Measurements from ENCODE around the gene CPXM1. TPM values are rescaled to one million over a fixed set of nuclear protein-coding genes. Genes with fewer than 3 reads are reported as not detected.

Gene CPXM1
- polyA plus RNA-seq, 1 donor (not counting 4 experiments of a cell fraction or from before 2014, with no cell fraction given): not detected

DNA sequence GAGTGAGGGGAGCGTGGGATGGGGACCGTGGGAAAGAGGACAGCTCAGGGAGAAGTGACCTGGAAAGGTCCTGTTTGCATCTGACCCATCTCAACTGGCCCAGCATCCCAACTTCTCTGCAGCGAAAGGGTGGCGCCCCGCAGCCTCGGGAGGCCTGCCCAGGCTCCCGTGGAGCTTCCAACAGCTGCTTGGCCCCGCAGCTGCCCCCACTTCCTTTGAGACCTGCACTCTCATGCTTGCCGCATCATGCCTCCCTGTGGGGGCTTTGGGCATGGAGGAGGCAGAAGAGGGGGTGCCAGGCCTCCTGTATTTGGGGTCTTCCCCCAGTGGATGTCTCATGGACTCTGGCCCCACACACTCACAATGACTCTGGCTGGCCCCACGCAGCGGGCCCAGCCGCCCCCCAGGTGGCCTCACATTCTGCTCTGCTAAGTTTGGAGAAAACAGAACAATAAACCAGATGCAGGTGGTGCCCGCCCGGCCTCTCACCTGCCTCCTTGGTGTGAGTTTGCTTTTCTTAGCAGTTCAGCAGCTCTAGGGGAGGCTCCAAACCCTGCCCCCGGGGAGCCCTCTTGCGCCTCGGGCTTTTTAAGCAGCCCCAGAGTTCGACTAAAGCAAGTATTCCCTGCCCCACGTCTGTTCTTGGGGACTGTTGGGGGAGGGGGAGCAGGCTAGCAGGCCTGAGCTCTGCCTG, 40.7 kb downstream of the CPXM1 start:
- peaks cover 36% of the 10 kb centered on the region for H3K27me3 ChIP-seq (ENCODE audit: control insufficient read depth, extremely low read depth, insufficient read depth, low read length)
- H3K4me3 ChIP-seq (ENCODE audit: control insufficient read depth in 2 of 3, extremely low read depth in 1 of 3, insufficient read depth in 2 of 3, low read depth in 1 of 3, low read length in 3 of 3): no peak overlapping the region
- dilution Hi-C loops (cut with MboI; ENCODE audit: extremely low pct_ligation_motif_present, low sequenced_read_pairs): no loop called here

DNA sequence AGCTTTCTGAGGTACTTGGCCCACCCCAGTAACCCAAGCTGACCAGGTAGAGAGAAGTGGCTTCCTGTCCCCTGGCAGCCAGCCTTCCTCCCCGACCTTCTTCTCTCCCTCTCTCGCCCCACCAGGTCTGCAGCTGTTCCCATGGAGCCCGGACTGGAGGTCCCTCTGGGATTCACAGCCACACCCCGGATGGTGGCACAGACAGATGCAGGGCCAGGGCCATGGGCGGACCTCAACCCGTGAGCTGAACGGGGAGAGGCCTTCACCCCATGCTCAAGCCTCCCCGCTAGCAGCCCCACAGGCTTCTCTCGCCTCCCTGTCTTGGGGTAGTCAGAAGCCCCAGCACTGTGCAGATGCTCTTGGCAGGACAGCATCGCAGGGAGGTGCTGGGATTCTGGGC, 41.3 kb downstream of the CPXM1 start:
- Histone ChIP-seq H3K36me3 (ENCODE audit: control insufficient read depth in 2 of 2, extremely low read depth in 1 of 2, insufficient read depth in 2 of 2, low read length in 2 of 2) (no peaks in the 10 kb centered on the region), H3K27me3 (ENCODE audit: control insufficient read depth, extremely low read depth, insufficient read depth, low read length) (peaks cover 43% of the 10 kb centered on the region), H3K9ac (ENCODE audit: control insufficient read depth, extremely low read depth, insufficient read depth, low read length) (no peak overlapping the region), H3K79me2 (ENCODE audit: control insufficient read depth, insufficient read depth, low read length) (no peaks in the 10 kb centered on the region), H3K4me1 (ENCODE audit: control insufficient read depth, extremely low read depth, insufficient read depth, low read length) (no peaks in the 10 kb centered on the region), H3K27ac (ENCODE audit: control insufficient read depth, insufficient read depth, low read length) (no peak overlapping the region), H2AFZ (ENCODE audit: control insufficient read depth, low read length) (no peak overlapping the region), H3K9me3 (ENCODE audit: control insufficient read depth, low read depth, low read length) (no peaks in the 10 kb centered on the region), H3K4me2 (ENCODE audit: control insufficient read depth, extremely low read depth, insufficient read depth, low read depth, low read length) (no peak overlapping the region), H4K20me1 (ENCODE audit: control insufficient read depth, extremely low read depth, insufficient read depth, low read length) (no peaks in the 10 kb centered on the region), H3K4me3 (ENCODE audit: control insufficient read depth in 2 of 3, extremely low read depth in 1 of 3, insufficient read depth in 2 of 3, low read depth in 1 of 3, low read length in 3 of 3) (no peak overlapping the region), H3K9me1 (ENCODE audit: control insufficient read depth, extremely low read depth, insufficient read depth, low read length) (no peaks in the 10 kb centered on the region)
- dilution Hi-C loops (cut with MboI; ENCODE audit: extremely low pct_ligation_motif_present, low sequenced_read_pairs): no loop called here
- no peak for FAIRE-seq
- TF ChIP-seq EZH2 (IDR thresholded peaks at IDR 0.05; ENCODE audit: low read length): no peak
- TF ChIP-seq, protein P1, sequence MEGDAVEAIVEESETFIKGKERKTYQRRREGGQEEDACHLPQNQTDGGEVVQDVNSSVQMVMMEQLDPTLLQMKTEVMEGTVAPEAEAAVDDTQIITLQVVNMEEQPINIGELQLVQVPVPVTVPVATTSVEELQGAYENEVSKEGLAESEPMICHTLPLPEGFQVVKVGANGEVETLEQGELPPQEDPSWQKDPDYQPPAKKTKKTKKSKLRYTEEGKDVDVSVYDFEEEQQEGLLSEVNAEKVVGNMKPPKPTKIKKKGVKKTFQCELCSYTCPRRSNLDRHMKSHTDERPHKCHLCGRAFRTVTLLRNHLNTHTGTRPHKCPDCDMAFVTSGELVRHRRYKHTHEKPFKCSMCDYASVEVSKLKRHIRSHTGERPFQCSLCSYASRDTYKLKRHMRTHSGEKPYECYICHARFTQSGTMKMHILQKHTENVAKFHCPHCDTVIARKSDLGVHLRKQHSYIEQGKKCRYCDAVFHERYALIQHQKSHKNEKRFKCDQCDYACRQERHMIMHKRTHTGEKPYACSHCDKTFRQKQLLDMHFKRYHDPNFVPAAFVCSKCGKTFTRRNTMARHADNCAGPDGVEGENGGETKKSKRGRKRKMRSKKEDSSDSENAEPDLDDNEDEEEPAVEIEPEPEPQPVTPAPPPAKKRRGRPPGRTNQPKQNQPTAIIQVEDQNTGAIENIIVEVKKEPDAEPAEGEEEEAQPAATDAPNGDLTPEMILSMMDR (optimal IDR thresholded peaks at IDR 0.05 in 1 of 3, IDR thresholded peaks at IDR 0.05 in 1 of 3, conservative IDR thresholded peaks at IDR 0.05 in 1 of 3; ENCODE audit: extremely low read depth in 1 of 3, insufficient read depth in 2 of 3, low read length in 3 of 3): no peak
- DNase-seq (ENCODE audit: low read depth, low spot score): no peak

More for the DNA sequence above, 40.7 kb downstream of the CPXM1 start:
- Histone ChIP-seq H3K27ac (ENCODE audit: control insufficient read depth, insufficient read depth, low read length) (no peak overlapping the region), H3K9me1 (ENCODE audit: control insufficient read depth, extremely low read depth, insufficient read depth, low read length) (no peaks in the 10 kb centered on the region), H2AFZ (ENCODE audit: control insufficient read depth, low read length) (no peak overlapping the region), H3K4me1 (ENCODE audit: control insufficient read depth, extremely low read depth, insufficient read depth, low read length) (no peaks in the 10 kb centered on the region), H3K79me2 (ENCODE audit: control insufficient read depth, insufficient read depth, low read length) (no peaks in the 10 kb centered on the region), H3K36me3 (ENCODE audit: control insufficient read depth in 2 of 2, extremely low read depth in 1 of 2, insufficient read depth in 2 of 2, low read length in 2 of 2) (no peaks in the 10 kb centered on the region), H3K9me3 (ENCODE audit: control insufficient read depth, low read depth, low read length) (no peaks in the 10 kb centered on the region), H3K9ac (ENCODE audit: control insufficient read depth, extremely low read depth, insufficient read depth, low read length) (no peak overlapping the region), H3K4me2 (ENCODE audit: control insufficient read depth, extremely low read depth, insufficient read depth, low read depth, low read length) (no peak overlapping the region), H4K20me1 (ENCODE audit: control insufficient read depth, extremely low read depth, insufficient read depth, low read length) (no peaks in the 10 kb centered on the region)
- TF ChIP-seq, protein P1 (optimal IDR thresholded peaks at IDR 0.05 in 1 of 3, IDR thresholded peaks at IDR 0.05 in 1 of 3, conservative IDR thresholded peaks at IDR 0.05 in 1 of 3; ENCODE audit: extremely low read depth in 1 of 3, insufficient read depth in 2 of 3, low read length in 3 of 3): no peak
- TF ChIP-seq EZH2 (IDR thresholded peaks at IDR 0.05; ENCODE audit: low read length): no peak
- FAIRE-seq: no peak
- no peak for DNase-seq (ENCODE audit: low read depth, low spot score)

Measured in keratinocyte (primary cell).